ENCODE results near the gene FBLN2. TPM values are rescaled to one million over a fixed set of nuclear protein-coding genes. Genes with fewer than 3 reads are reported as not detected.

The FBLN2 gene
- total RNA-seq, 2 donors from 2014 or later = 12.8 to 318 TPM

- no peak for DNase-seq (ENCODE audit: low spot score)
- intact Hi-C loops (cut with DNase I) = no loop called here
- TF ChIP-seq, protein P1, sequence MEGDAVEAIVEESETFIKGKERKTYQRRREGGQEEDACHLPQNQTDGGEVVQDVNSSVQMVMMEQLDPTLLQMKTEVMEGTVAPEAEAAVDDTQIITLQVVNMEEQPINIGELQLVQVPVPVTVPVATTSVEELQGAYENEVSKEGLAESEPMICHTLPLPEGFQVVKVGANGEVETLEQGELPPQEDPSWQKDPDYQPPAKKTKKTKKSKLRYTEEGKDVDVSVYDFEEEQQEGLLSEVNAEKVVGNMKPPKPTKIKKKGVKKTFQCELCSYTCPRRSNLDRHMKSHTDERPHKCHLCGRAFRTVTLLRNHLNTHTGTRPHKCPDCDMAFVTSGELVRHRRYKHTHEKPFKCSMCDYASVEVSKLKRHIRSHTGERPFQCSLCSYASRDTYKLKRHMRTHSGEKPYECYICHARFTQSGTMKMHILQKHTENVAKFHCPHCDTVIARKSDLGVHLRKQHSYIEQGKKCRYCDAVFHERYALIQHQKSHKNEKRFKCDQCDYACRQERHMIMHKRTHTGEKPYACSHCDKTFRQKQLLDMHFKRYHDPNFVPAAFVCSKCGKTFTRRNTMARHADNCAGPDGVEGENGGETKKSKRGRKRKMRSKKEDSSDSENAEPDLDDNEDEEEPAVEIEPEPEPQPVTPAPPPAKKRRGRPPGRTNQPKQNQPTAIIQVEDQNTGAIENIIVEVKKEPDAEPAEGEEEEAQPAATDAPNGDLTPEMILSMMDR (IDR thresholded peaks at IDR 0.05) = no peak
- TF ChIP-seq POLR2A (IDR thresholded peaks at IDR 0.05) = no peak
- no peak for TF ChIP-seq POLR2AphosphoS5 (IDR thresholded peaks at IDR 0.05)
- Histone ChIP-seq H3K36me3 (no peaks in the 10 kb centered on the region), H3K27ac (no peak overlapping the region), H3K4me1 (replicated peaks) (no peaks in the 10 kb centered on the region), H3K9me3 (no peaks in the 10 kb centered on the region), H3K4me3 (no peak overlapping the region), H3K27me3 (replicated peaks; ENCODE audit: insufficient read depth) (no peaks in the 10 kb centered on the region)
- 72% methylated on average over 18 of the region's 18 CpGs for WGBS
Observed at GRCh38 chr3:13574798-13575451, 26.0 kb downstream of the FBLN2 start.

DNA sequence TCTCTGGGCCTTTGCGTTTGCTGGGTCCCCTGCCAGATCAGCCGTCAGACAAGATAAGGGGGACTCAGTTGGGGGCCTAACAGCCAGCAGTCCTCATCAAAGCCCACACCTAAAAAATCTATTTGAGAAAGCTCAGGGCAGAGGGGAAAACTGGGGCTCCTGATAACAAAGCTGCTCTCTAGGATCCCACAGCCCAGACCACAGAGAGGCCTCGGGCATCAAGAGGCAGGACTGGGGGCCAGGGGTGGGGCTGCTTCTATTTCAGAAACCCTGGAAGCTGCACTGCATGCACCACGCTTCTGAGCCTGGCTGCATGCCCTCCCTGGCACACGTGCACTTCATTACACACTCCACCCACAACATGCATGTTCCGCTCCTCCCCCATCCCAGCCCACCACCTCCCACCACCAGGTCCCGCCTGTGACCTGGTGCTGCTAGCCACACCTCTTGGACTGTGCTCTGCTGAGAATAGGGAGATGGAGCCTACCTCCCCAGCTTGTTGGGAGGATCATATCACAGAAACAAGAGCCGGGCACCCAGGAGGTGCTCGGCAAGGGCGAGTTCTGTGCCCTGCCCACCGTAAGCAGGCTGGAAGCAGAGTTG is 26.6 kb downstream of the FBLN2 start:
- no peak for TF ChIP-seq POLR2A (IDR thresholded peaks at IDR 0.05)
- H3K36me3 ChIP-seq = no peaks in the 10 kb centered on the region
- H3K9me3 ChIP-seq = no peaks in the 10 kb centered on the region
- WGBS = 59% methylated on average over 11 of the region's 11 CpGs
- no peak overlapping the region for H3K27ac ChIP-seq
- H3K4me1 ChIP-seq (replicated peaks) = no peaks in the 10 kb centered on the region
- no peak for DNase-seq (ENCODE audit: low spot score)
- no peak overlapping the region for H3K4me3 ChIP-seq
- H3K27me3 ChIP-seq (replicated peaks; ENCODE audit: insufficient read depth) = no peaks in the 10 kb centered on the region
- intact Hi-C loops (cut with DNase I) = no loop called here

DNA sequence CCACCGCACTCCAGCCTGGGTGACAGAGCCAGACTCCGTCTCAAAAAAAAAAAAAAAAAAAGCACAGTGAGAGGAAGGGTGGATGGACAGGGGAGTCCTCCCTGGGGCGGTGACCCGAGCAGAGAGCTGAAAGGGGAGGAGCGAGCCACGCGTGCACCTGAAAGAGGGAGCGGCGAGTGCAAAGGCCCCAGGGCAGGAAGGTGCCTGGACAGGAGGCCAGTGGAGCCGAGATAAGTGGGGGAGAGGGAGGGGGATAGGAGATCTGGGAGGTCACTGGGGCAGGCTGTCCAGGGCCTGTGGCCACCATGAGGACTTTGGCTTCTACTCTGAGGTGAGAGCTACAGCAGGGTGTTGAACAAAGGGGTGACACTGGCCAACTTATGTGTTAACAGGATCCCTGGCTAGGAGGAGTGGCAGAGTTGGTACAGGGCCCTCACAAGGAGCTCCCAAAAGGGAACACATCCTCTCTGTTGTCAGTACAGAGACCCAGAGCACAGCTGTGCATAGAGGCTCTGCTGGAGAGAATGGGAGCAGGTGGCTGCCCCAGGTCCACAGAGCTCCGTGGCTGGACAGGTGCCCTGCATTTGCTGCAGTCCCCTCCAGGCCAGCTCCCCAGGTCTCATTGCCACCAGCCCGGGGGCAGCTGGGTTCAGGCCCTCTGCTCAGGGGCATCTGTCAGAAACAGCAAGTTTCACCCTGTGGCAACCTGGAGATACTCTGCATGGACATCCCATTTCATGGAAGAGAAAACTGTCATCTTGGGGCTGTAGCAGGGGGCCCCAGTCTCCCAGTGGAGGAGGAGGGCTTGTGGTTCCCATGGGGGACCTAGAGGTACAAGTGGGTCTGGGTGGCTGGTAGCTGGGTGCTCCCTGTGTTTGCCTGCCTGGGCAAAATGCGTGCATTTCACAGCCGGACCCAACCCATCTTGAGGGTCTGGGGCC is 28.5 kb downstream of the FBLN2 start:
- Histone ChIP-seq H3K4me3 (no peak overlapping the region), H3K27ac (no peak overlapping the region), H3K4me1 (replicated peaks) (no peaks in the 10 kb centered on the region), H3K27me3 (replicated peaks; ENCODE audit: insufficient read depth) (no peaks in the 10 kb centered on the region), H3K9me3 (no peaks in the 10 kb centered on the region), H3K36me3 (no peaks in the 10 kb centered on the region)
- WGBS = 93% methylated on average over 14 of the region's 14 CpGs
- no peak for DNase-seq (ENCODE audit: low spot score)
- intact Hi-C loops (cut with DNase I) = no loop called here
- TF ChIP-seq, protein P1 (IDR thresholded peaks at IDR 0.05) = no peak

DNA sequence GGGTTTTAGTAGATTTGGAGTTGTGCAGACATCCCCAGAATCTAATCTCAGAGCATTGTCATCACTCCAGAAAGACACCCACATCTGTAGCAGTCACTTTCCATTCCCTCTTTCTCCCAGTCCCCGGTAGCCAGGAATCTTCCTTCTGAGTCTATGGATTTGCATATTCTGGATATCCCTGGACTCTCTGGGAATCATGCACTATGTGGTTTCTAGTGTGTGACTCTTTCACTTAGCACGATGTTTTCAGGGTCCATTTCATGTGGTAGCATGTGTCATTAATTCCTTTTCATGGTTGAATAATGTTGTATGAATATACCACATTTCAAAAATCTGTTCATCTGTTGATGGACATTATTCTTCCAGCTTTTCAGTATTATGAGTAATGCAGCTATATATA is 29.3 kb downstream of the FBLN2 start:
- DNase-seq (ENCODE audit: low spot score) = no peak
- 75% methylated on average over 2 of the region's 2 CpGs for WGBS
- Histone ChIP-seq H3K36me3 (no peaks in the 10 kb centered on the region), H3K27me3 (replicated peaks; ENCODE audit: insufficient read depth) (no peaks in the 10 kb centered on the region), H3K27ac (no peak overlapping the region), H3K4me1 (replicated peaks) (no peaks in the 10 kb centered on the region), H3K9me3 (no peaks in the 10 kb centered on the region), H3K4me3 (no peak overlapping the region)
- intact Hi-C loops (cut with DNase I) = no loop called here
- TF ChIP-seq POLR2A (IDR thresholded peaks at IDR 0.05) = no peak
- TF ChIP-seq, protein P1 (IDR thresholded peaks at IDR 0.05) = no peak
- TF ChIP-seq POLR2AphosphoS5 (IDR thresholded peaks at IDR 0.05) = no peak

DNA sequence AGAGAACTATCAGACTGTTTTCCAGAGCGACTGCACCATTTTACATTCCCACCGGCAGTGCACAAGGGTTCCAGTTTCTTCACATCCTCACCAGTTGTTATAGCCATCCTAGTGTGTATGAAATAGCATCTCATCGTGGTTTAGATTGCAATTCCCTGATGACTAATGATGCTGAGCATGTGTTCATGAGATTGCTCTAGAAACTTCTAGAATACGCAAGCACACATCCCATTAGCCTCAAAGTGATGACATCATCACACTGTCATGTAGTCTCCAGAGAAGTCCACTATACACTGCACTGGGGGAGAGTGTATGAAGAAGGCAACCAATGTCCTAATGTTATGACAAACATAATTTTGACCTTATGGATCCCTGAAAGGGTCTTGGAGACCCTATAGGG is 30.1 kb downstream of the FBLN2 start:
- TF ChIP-seq POLR2A (IDR thresholded peaks at IDR 0.05) (no peak), POLR2AphosphoS5 (IDR thresholded peaks at IDR 0.05) (no peak)
- TF ChIP-seq, protein P1 (IDR thresholded peaks at IDR 0.05) = no peak
- Histone ChIP-seq H3K4me1 (replicated peaks) (no peaks in the 10 kb centered on the region), H3K27me3 (replicated peaks; ENCODE audit: insufficient read depth) (no peaks in the 10 kb centered on the region), H3K27ac (no peak overlapping the region), H3K9me3 (no peaks in the 10 kb centered on the region), H3K36me3 (no peaks in the 10 kb centered on the region), H3K4me3 (no peak overlapping the region)
- 88% methylated on average over 4 of the region's 4 CpGs for WGBS
- intact Hi-C loops (cut with DNase I) = no loop called here
- no peak for DNase-seq (ENCODE audit: low spot score)
